GM12865 (cell line): ENCODE data around the gene RPL39L.
A peak's percentile ranks its signal among the peaks of the same experiment; 100 is the strongest.

Source experiments
- DNase-seq: peaks from one replicate; pipeline ENCODE4 v3.0.0; 2010; ENCODE audit warnings: low read depth
- H3K4me3 ChIP-seq: 2 replicates; pipeline ENCODE4 v1.5.1; 2011; ENCODE audit warnings: mild to moderate bottlenecking, low read depth, low read length, control low read depth
- TF ChIP-seq, protein P1 (sequence below): IDR thresholded peaks from 2 replicates; pipeline ENCODE4 v1.5.1; 2011; ENCODE audit warnings: low read length, control low read depth, low read depth, inconsistent platforms; ENCODE audit not compliant: insufficient read depth; ENCODE audit errors: missing control alignments

RPL39L gene

DNA sequence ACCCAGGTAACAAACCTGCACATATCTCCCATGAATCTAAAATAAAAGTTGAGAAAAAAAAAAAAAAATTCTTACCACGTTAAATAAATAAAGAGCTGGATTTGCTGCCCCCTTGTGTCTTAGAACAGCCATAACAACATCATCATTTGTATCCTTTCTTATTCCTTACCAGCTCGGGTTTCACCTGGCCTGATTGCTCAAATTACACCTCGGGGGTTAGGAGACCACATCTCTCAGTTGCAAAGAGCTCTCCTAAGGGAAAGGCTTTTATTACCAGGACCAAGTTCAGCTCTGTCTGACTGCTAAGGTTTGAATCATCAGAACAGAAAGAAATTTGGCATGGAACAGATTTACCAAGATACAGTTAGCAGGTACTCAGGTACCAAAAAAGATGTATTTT is 25.8 kb upstream of the RPL39L start:
- no peak overlapping the region for H3K4me3 ChIP-seq
- DNase-seq, result peak; percentile 75

DNA sequence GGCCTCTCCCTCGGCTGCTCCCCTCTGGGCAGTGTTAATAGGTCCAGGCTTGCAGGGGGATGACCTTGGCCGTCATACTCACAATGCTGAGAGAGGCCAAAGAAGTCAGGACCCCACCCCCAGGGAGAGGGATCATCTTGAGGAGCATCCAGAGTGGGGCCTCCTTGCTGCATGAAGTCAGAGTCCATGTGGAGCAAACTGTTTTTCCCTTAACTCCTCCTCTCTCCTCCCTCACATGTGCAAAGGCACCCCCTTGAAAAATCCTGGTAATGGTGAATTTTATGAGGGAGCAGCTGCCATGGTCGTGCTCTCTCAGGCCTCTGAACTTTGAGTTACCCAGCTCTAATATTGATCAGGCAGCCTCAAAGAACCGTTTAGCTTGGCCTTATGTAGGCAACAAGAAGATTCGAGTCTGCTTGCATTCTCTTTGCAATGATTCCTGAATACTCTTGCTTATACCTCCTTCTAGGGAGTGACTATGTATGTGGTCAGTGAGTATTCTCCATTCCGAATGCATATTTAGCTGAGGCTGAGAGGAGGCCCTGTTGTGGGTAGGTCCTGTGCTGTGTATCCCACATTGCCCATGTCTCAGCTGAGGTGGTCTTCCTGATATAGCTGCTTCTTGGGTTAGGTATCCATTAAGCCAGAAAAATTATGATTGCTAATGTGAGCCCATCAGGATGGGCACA is 23.1 kb upstream of the RPL39L start:
- TF ChIP-seq, protein P1, sequence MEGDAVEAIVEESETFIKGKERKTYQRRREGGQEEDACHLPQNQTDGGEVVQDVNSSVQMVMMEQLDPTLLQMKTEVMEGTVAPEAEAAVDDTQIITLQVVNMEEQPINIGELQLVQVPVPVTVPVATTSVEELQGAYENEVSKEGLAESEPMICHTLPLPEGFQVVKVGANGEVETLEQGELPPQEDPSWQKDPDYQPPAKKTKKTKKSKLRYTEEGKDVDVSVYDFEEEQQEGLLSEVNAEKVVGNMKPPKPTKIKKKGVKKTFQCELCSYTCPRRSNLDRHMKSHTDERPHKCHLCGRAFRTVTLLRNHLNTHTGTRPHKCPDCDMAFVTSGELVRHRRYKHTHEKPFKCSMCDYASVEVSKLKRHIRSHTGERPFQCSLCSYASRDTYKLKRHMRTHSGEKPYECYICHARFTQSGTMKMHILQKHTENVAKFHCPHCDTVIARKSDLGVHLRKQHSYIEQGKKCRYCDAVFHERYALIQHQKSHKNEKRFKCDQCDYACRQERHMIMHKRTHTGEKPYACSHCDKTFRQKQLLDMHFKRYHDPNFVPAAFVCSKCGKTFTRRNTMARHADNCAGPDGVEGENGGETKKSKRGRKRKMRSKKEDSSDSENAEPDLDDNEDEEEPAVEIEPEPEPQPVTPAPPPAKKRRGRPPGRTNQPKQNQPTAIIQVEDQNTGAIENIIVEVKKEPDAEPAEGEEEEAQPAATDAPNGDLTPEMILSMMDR, result no peak
- no peak for DNase-seq
- H3K4me3 ChIP-seq, result no peak overlapping the region

More for the DNA sequence above, 25.8 kb upstream of the RPL39L start:
- TF ChIP-seq, protein P1, result peak; percentile 55

DNA sequence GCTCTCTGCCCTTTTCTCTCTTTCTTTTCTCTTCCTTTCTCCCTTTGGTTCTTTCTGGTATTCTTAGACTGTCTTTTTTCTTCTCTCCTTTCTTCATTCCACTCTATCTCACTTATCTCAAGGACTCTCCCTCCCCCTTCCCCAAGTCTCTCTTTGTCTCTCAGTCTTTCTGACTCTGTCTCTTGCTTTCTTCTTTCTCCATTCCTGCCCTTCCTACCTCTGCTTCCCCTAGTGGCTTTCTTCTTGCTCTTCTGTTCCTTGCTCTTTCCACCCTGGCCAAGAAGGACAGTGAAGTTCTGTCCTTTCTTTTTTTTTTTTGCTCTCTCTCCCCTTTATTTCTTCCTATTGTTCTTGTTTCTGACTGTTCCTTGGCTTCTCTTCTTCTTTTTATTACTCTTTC is 22.3 kb upstream of the RPL39L start:
- DNase-seq, result no peak
- H3K4me3 ChIP-seq, result no peak overlapping the region
- TF ChIP-seq, protein P1, result no peak

DNA sequence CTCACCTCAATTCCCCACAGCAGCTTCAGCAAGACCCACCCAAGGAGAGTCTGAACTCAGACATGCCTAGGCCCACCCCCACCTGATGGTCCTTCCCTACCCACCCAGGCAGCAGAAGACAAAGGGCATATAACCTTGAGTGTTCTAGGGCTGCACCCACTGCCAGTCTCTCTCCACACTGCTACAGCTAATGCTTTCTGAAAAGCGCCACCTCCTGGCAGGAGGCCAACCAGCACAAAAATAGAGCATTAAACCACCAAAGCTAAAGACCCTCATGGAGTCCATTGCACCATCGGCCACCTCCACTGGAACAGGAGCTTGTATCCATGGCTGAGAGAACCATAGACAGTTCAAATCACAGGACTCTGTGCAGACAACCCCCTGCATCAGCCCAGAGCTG is 11.3 kb upstream of the RPL39L start:
- DNase-seq, result peak; percentile 58
- H3K4me3 ChIP-seq, result no peak overlapping the region
- TF ChIP-seq, protein P1, result peak; percentile 57

- no peak for DNase-seq
- H3K4me3 ChIP-seq, result no peak overlapping the region
- TF ChIP-seq, protein P1, result no peak
These were observed 10.9 kb upstream of the RPL39L start for GRCh38 chr3:187150186-187150585.

DNA sequence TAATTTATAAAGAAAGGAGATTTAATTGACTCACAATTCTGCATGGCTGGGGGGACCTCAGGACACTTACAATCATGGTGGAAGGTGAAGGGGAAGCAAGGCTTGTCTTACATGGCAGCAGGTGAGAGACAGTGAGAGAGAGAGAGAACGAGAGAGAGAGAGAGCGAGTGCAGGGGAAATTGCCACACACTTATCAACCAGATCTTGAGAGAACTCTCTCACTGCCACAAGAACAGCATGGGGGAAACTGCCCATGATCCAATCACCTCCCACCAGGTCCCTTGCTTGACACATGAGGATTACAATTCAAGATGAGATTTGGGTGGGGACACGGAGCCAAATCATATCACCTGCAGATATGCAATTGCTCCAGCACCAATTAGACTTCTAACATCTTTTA is 7.1 kb upstream of the RPL39L start:
- H3K4me3 ChIP-seq, result no peak overlapping the region
- DNase-seq, result no peak
- TF ChIP-seq, protein P1, result no peak
